ENCODE results near the gene CRK.

- TF ChIP-seq POLR2A (IDR thresholded peaks at IDR 0.05; ENCODE audit: extremely low read depth, insufficient read length) (no peak), MYC (IDR thresholded peaks at IDR 0.05; ENCODE audit: low read depth, low read length) (no peak), CTCF (IDR thresholded peaks at IDR 0.05; ENCODE audit: low read depth, low read length) (no peak), MAX (IDR thresholded peaks at IDR 0.05; ENCODE audit: low read depth, low read length) (no peak)
Measured at GRCh38 chr17:1471490-1471889, 15.5 kb upstream of the CRK start.

Measured in NB4 (cell line).